ENCODE measurements around the gene SPATA6.

GRCh38 chr1:48294656-48295055 lies 177.3 kb downstream of the SPATA6 start:
- TF ChIP-seq, protein P1, sequence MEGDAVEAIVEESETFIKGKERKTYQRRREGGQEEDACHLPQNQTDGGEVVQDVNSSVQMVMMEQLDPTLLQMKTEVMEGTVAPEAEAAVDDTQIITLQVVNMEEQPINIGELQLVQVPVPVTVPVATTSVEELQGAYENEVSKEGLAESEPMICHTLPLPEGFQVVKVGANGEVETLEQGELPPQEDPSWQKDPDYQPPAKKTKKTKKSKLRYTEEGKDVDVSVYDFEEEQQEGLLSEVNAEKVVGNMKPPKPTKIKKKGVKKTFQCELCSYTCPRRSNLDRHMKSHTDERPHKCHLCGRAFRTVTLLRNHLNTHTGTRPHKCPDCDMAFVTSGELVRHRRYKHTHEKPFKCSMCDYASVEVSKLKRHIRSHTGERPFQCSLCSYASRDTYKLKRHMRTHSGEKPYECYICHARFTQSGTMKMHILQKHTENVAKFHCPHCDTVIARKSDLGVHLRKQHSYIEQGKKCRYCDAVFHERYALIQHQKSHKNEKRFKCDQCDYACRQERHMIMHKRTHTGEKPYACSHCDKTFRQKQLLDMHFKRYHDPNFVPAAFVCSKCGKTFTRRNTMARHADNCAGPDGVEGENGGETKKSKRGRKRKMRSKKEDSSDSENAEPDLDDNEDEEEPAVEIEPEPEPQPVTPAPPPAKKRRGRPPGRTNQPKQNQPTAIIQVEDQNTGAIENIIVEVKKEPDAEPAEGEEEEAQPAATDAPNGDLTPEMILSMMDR (IDR thresholded peaks at IDR 0.05): no peak
- no peak for TF ChIP-seq POLR2A (IDR thresholded peaks at IDR 0.05)
